DMS153 treated with DMSO at 0.1 percent for 48 hours (cell line): Measurements from ENCODE around the gene PLSCR5.

ENCODE experiments used
- DNase-seq: peaks from one replicate; lab custom pipeline; 2025; ENCODE audit not compliant: unreplicated experiment; lab: John Stamatoyannopoulos, UW

PLSCR5 gene

DNA sequence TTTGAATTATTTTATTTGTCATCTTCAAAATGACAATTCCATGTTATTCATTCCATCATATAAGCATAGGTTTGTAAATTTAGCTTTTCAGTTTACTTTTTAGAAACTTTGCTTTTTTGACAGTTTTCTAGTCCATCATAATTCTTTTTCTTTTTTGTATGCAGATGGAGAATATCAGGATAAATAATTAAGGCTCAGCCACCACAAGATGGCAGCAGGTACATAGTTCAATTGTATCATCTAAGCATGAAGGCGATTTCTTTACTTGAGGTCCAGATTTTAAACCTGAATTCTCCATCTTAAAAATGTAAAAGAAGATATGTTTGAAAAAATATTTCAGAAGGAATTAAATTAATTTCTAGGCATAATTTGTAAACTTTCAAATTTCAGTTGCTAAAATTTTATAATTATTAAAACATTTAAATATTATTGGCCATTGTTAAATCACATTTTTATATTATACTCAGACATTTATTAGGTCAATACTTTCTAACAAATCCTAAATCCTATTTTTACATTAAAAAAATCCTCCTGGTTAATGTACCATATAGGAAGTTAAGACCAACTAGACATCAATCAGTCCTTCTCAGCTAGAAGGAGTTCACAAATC is 15.1 kb downstream of the PLSCR5 start:
- DNase-seq = peak; percentile 51

DNA sequence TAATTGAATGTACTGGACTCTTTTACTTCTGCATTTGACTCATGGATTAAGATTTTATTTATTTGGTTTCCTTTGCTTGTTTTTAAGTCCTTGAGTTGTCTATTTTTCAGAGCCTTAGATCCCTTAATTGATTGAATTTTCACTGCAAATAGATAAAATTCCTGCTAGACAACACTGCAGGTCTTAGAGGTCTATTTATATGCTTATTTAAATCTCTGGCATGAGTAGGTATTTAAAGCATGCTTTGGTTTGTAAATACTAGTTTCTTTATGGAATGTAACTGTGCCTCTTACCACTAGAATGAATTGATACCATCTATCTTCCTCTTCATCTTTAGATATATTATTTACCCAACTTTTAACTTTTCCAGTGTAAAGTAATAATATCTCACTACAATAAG is 20.0 kb downstream of the PLSCR5 start:
- DNase-seq = no peak

GRCh38 chr3:146581951-146582467 is 23.1 kb downstream of the PLSCR5 start:
- DNase-seq = no peak

DNA sequence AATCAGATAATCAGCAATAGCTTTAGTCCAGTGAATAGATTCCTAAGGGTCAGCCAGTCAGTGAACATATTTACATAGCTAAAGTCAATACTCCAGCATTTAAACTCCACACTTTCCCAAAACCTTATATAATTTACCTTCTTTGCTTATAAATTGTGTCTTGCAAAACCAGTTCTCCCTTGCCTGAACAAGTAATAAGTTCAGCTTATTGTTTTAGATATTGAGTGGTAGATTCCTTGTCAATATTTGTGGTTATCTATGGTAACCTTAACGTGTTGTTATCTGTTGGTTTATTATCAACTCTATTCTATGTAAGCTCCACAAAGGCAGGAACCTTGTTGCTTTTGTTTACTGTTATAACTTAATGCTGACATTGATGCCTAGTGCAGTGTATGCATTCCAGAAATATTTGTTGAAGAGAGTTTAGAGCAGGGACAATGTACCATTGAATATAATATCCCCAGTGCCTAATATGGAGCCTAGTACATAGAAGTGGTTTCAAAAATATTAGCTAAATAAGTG is 24.0 kb downstream of the PLSCR5 start:
- DNase-seq = no peak

DNA sequence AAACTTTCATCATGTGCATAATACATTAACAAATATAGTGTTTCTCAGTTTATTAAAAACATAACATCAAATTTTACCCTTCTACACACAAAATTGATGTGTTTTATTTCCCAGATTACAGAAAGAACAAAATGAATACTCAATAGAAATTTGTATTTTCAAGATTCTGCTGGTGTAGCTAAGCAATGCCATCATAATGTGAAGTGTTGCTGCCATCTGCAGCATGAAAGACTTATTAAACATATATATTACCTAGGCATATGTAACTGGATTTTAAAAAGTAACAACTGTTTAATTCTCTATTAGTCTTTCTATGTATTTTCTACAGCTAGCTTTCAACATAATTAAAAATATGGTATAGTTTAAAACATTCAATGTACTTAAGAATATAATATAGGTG is 27.5 kb downstream of the PLSCR5 start:
- DNase-seq = peak; percentile 57

DNA sequence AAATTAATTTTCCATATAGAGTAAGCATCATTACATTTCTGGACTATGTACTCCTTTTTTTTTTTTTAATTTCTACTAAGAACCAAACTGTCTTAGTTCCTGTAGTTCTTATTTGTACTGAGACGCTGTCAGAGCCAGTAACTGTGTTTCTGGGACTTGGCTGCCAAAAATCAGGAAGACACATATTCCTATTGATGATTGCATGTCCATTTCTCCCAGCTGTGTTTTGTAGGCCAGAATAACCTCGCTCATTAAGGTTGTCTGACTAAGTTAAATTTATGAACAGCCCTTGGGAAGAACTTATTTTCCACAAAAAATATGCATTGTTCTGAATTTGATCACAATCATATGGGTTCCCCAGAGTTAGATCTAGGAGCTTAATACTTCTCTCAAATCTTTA is 29.5 kb downstream of the PLSCR5 start:
- DNase-seq = no peak

DNA sequence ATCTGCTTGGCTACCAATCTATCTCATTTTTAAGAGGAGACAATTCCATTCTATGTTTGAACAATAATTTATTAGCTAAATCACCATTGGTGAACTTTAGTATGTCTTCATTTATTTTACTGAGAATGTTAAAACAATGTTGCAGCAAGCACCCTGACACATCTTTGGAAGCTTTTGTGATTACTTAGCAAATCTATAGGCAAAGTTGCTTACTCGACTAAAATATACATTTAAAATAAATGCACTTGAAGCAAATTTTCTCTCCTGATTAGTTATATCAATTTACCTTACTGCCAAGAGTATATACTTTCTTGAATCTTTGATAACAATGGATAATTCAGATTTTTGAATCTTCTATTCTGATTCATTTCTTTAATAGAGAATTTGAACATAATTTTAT is 31.0 kb downstream of the PLSCR5 start:
- no peak for DNase-seq

- DNase-seq = no peak
These were observed 35.8 kb downstream of the PLSCR5 start for GRCh38 chr3:146569314-146569713.

DNA sequence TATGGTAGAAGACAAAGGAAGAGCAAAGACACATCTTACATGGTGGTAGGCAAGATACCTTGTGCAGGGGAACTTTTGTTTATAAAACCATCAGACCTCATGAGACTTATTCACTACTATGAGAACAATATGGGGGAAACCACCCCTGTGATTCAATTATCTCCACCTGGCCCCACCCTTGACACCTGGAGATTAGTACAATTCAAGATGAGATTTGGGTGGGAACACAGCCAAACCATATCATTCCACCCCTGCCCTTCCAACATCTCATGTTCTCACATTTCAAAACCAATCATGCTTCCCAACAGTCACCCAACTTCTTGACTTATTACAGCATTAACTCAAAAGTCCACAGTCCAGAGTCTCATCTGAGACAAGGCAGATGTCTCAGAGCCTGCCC is 39.0 kb downstream of the PLSCR5 start:
- DNase-seq = no peak

- no peak for DNase-seq
These were observed 43.3 kb downstream of the PLSCR5 start for GRCh38 chr3:146561879-146562278.

GRCh38 chr3:146561463-146561862 is 43.7 kb downstream of the PLSCR5 start:
- DNase-seq = no peak

GRCh38 chr3:146560678-146561077 is 44.5 kb downstream of the PLSCR5 start:
- no peak for DNase-seq

DNA sequence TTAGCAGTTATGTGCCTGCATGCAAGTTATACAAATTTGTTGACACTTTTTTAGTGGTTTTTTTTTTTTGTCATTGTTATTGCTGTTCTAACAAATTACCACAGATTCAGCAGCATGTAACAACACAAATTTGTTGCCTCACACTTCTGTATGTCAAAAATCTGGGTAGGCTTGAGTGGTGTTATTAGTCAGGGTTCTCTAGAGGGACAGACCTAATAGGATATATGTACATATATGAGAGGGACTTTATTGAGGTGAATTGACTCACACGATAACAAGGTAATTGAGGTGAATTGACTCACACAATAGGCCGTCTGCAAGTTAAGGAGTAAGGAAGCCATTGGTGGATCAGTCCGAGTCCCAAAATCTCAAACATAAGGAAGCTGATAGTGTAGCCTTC is 45.8 kb downstream of the PLSCR5 start:
- DNase-seq = no peak

DNA sequence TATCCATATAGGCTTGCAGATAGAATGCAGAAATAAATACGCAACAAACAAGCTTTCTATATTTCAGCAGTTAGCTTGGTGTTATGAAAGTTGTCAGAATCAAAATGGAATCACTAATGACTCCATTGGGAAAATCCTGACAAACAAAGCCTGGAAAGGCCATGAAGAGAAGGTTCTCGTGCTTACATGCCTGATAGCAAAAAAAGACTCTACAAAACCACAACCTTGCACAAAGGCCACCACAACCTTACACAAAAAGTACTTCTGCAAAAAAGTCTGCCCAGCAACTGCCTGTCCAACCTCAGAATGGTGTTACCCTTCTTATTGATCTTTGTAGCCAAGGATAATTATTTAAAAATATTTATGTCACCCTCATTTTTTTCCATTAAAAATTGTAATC is 46.4 kb downstream of the PLSCR5 start:
- DNase-seq = no peak

- DNase-seq = no peak
These were observed 47.4 kb downstream of the PLSCR5 start for GRCh38 chr3:146557745-146558144.

DNA sequence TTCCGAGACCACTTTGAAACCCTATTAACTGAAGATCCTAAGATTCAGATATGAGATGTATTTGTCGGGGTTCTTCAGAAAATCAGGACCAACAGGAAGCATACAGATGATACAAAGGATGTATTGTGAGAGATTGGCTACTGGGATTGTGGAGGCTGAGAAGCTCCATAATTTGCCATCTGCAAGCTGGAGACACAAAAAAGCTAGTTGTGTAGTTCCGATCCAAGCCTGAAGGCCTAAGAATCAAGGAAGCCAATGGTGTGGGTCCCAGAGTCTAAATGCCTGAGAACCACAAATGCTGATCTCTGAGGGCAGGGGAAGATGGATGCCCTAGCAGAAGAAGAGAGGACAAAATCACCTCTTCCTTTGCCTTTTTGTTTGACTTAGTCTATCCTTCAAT is 49.8 kb downstream of the PLSCR5 start:
- no peak for DNase-seq

GRCh38 chr3:146554151-146554760 is 50.9 kb downstream of the PLSCR5 start:
- DNase-seq = no peak

DNA sequence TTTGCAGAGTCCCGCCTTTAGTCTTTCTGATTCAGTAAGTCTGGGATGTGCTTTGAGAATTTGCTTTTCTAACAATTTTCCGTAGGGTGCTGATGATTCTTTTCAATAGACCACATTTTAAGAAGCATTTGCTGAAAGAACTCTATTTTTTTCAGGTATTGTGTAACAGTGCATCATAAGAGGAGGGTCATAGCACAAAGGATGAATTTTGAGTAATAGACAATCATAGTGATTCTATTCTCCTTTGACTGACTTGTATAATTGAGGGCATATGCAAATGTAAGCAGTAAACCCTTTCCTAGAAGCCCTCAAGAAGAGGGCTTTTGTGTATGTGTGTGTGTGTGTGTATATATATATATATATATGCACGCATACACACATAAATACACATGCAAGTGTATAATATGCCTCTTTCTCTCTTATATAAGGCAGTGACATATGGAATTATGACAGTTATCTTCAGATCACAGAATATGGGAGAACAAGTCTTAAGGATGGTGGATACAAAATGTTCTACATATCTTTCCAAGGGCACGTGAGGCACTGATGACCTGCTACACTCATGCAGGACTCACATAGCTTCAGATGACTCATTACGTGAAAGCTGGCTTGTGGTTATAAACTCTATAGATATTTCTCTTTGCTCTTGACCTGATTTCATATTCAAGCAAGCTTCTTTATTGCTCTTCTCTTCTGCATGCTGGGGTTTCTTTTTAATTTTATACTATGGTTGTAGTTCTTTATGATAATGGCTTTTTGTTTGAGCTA is 54.2 kb downstream of the PLSCR5 start:
- DNase-seq = no peak

DNA sequence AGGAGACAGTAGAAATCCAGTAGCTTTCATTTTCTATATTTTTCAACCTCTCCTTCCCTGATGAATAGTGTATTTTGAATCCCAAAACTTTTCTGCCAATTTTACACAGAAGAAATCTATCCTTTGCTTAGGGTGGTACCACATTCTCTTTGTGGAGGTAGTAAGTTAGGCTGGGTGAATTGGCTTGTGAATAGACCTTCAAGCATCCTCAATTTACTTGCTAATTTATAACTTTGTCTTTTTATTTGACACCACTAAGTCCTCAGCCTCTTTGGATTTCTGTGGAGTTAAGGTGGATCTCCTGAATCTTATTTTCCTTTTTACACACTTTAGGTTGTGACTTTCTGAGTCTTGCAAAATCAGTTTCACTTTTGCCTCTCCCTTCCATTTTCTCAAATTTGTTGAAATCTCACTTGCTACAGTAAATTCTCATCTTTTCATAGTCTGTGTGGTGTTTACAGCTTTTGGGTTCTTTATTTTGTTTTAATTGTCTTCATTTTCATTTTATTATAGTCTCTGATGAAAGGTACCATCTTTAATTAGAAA is 55.0 kb downstream of the PLSCR5 start:
- DNase-seq = no peak

- no peak for DNase-seq
These were observed 57.8 kb downstream of the PLSCR5 start for GRCh38 chr3:146547235-146547835.

DNA sequence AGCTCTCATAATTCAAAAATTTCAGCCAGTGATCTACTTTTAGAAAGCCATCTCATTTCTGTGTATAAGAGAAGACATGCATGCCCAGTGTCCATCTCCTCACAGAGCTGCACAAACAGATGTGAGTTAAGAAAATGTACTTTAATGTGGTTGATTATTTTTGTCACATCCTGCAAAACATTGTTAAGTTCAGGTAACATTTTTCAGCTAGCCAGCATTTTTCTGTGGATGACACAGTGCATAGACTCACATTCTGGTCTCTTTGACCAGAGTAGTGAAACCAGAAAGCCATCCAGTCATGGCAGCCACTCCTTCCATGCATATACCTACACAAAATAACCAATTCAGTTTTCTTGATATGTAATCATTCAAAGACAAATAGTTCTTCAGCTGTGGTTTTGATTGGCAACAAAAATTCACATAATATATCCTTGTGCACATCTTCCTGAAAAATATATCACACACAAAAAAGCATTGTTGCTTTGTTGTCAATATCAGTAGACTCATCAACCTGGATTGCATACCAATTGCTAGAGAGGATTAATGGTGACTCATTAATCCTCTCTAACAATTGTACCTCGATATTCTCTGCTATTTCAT is 58.7 kb downstream of the PLSCR5 start:
- no peak for DNase-seq
